Measurements from ENCODE around the gene PTGER4.

Gene PTGER4

DNA sequence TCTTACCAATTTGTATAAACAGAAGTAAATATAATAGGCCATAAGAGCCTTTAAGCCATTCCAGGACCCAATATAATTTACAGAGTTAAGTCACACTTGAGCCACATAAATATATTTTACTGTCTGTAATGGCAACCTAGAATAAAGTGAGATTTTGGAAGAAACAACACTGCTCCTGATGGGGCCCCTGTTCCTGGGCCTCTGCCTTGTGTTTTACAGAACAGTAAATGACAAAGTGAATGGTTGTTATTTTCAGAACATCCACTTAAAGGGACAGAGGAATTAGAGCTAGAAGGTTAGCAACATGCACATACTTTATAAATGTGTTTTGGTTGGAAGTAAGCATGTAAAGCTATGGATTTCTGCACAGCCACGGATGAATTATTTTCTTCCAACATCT is 3.6 kb downstream of the PTGER4 start:
- H3K4me3 ChIP-seq (ENCODE audit: low read depth, low read length) = no peak overlapping the region
- no peak for TF ChIP-seq CTCF (IDR thresholded peaks at IDR 0.05; ENCODE audit: borderline replicate concordance, insufficient read depth, low read depth, low read length)

DNA sequence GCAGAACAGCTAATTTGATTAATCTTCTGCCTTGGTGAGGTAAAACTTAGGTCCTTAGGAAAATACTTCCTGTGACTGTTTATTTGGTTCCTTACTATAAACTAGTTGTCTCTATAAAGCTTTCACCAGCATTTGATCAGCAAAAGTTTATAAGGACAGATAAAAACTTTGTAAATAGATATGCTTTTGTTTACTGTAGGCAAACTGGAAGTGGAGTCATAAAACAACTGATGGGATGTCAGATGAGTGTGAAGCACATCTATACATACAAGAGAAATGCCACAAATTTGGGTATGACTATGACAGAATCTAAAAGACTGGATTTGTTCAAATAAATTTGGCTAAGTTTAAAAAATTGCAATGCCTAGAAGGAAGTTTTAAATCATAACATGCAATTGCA is 5.5 kb downstream of the PTGER4 start:
- TF ChIP-seq CTCF (IDR thresholded peaks at IDR 0.05; ENCODE audit: borderline replicate concordance, insufficient read depth, low read depth, low read length) = no peak
- no peak overlapping the region for H3K4me3 ChIP-seq (ENCODE audit: low read depth, low read length)

- TF ChIP-seq CTCF (IDR thresholded peaks at IDR 0.05; ENCODE audit: borderline replicate concordance, insufficient read depth, low read depth, low read length) = no peak
- no peak overlapping the region for H3K4me3 ChIP-seq (ENCODE audit: low read depth, low read length)
Measured at GRCh38 chr5:40685976-40686486, 6.3 kb downstream of the PTGER4 start.

DNA sequence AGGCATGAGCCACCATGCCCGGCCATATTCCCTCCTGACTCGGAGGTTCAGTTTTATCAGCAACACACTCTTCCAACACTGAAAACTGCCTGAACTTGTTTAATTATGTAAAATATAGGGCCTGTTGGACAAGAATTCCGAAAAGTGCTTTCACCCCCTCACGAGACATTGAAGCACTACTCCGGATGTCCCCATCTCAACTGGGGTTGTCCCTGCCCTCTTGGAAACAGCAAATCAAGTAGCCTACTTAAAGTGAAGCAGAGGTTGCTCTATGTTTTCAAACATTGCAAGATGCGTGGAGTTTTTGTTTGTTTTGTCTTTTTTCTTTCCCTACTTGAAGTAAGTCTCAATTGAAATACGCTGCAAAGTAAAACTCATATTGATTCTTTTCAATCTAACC is 7.6 kb downstream of the PTGER4 start:
- TF ChIP-seq CTCF (IDR thresholded peaks at IDR 0.05; ENCODE audit: borderline replicate concordance, insufficient read depth, low read depth, low read length) = no peak
- H3K4me3 ChIP-seq (ENCODE audit: low read depth, low read length) = no peak overlapping the region

DNA sequence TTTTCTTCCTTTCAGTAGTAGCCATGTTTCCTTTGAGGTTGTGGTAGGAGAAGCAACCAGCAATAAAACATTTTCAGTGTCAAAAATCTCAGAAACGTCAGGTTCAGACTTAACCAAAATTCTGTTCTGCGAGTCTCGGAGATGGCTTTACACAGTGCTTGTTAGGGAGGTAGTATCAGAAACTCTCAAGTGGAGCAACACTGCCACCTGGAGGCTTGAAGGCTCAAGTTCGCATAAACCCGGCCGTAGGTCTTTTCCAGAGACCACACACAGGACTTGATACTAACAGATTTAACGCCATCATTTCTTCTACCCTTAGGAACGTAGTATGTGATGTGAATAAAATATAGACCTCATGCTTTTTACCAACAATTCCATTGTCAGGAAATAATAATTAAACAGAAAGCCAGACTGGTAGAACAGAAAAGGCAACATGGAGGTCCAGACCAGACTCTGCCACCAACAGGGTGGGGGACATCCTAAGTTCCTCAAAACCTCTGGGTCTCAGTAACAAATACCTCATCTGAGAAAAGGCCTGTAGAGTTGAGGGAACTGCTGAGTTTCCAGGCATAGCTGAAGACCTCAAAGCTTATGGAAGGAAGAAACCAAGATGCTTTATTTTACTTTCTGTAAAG is 8.5 kb downstream of the PTGER4 start:
- H3K4me3 ChIP-seq (ENCODE audit: low read depth, low read length) = no peak overlapping the region
- TF ChIP-seq CTCF (IDR thresholded peaks at IDR 0.05; ENCODE audit: borderline replicate concordance, insufficient read depth, low read depth, low read length) = peak; percentile 71; the same call in 1 of the 2 replicates

GRCh38 chr5:40688996-40689395 is 9.3 kb downstream of the PTGER4 start:
- TF ChIP-seq CTCF (IDR thresholded peaks at IDR 0.05; ENCODE audit: borderline replicate concordance, insufficient read depth, low read depth, low read length) = no peak
- no peak overlapping the region for H3K4me3 ChIP-seq (ENCODE audit: low read depth, low read length)

DNA sequence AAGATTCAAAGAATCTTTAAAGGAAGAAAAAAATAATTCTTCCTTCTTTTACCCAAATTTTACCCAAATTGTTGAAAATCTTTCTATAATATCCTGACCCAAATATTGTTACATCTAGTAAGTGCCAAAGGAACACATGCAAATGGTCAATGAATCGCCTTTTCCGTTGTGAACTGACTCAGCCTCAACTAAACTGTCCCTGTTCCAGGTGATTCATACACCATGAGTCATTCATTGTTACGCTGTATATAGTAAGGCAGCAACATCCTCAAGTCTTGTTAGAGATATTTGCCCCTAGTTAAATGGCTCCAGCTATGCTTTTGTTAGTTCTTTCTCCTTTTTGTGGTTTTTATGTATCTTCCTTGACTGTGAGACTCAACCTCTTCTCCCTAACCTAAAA is 9.7 kb downstream of the PTGER4 start:
- TF ChIP-seq CTCF (IDR thresholded peaks at IDR 0.05; ENCODE audit: borderline replicate concordance, insufficient read depth, low read depth, low read length) = no peak
- H3K4me3 ChIP-seq (ENCODE audit: low read depth, low read length) = no peak overlapping the region
